K562 (cell line): Measurements from ENCODE around the gene PPP4R3A.

Experiments
- ATF1 ChIP-seq, 2 experiments: fragments of 450-650 bp in 1 of 2; IDR thresholded peaks; 2 replicates each; pipeline ENCODE4 v1.6.1; 2016; ENCODE audit warnings: missing compliant biosample characterization in 1 of 2, missing genetic modification characterization in 1 of 2
- E2F3 ChIP-seq: fragments of 250-450 bp; sonication (Bioruptor Pico); IDR thresholded peaks from 2 replicates; pipeline ENCODE4 v1.4.0; 2020; ENCODE audit warnings: mild to moderate bottlenecking
- EP300 ChIP-seq: IDR thresholded peaks from 2 replicates; pipeline ENCODE4 v1.6.1; 2012; ENCODE audit warnings: low read length, improper control_type of control experiment
- FOXA1 ChIP-seq: fragments of 450-650 bp; IDR thresholded peaks from 2 replicates; pipeline ENCODE4 v1.6.1; 2016; ENCODE audit warnings: mild to moderate bottlenecking, borderline replicate concordance
- HLTF ChIP-seq: fragments of 450-650 bp; IDR thresholded peaks from 2 replicates; pipeline ENCODE4 v1.6.1; 2016
- KDM1A ChIP-seq, 2 experiments: fragments of 450-650 bp; IDR thresholded peaks; 2 replicates each; pipeline ENCODE4 v1.6.1; 2016; ENCODE audit warnings: mild to moderate bottlenecking in 2 of 2
- NR2C2 ChIP-seq, 2 experiments: fragments of 200-800 bp in 1 of 2; sonication (Bioruptor generic) in 1 of 2; sonication (generic) in 1 of 2; formaldehyde crosslinking in 1 of 2; IDR thresholded peaks; 2 replicates each; pipeline versions ENCODE4 v1.6.1 to v1.8.0; 2016 to 2022; ENCODE audit warnings: mild to moderate bottlenecking in 1 of 2, missing compliant biosample characterization in 1 of 2, missing genetic modification characterization in 1 of 2, missing genetic modification reagents in 1 of 2
- POLR2A ChIP-seq: fragments of 450-650 bp; conservative IDR thresholded peaks from 2 replicates; pipeline ENCODE4 v1.6.1; 2016
- POLR2AphosphoS5 ChIP-seq: IDR thresholded peaks from 2 replicates; pipeline ENCODE4 v1.6.1; 2011; ENCODE audit warnings: mild to moderate bottlenecking, low read depth, low read length, moderate library complexity; ENCODE audit not compliant: control insufficient read depth, insufficient read depth
- SOX6 ChIP-seq: fragments of 450-650 bp; IDR thresholded peaks from 2 replicates; pipeline ENCODE4 v1.6.1; 2014; ENCODE audit warnings: mild to moderate bottlenecking
- ZNF140 ChIP-seq: fragments of 250-450 bp; sonication (Bioruptor Pico); IDR thresholded peaks from 2 replicates; pipeline ENCODE4 v1.8.0; 2021; ENCODE audit warnings: moderate library complexity, mild to moderate bottlenecking, inconsistent platforms
- ZNF24 ChIP-seq: fragments of 450-650 bp; IDR thresholded peaks from 2 replicates; pipeline ENCODE4 v1.6.1; 2016
- TF ChIP-seq, protein P1 (sequence below): fragments of 450-650 bp; formaldehyde crosslinking; IDR thresholded peaks from 2 replicates; pipeline ENCODE4 v1.4.0; 2022; ENCODE audit warnings: mild to moderate bottlenecking, moderate library complexity
- TF ChIP-seq, protein P2 (sequence below): sonication (generic); formaldehyde crosslinking; IDR thresholded peaks from 2 replicates; pipeline ENCODE4 v1.5.0; 2020; ENCODE audit warnings: missing genetic modification reagents

DNA sequence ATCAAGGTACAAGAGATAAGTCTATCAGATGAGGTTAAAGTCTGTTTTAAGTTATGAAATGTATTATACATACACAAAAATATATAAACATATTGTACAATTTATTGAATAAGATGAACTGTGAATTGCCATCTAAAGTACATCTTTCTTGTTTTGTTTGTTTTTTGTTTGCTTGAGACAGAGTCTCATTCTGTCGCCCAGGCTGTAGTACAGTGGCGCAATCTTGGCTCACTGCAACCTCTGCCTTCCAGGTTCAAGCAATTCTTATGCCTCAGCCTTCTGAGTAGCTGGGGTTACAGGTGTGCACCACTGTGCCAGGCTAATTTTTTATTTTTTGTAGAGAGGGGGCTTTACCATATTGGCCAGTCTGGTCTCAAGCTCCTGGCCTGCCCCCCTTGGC is 10.0 kb upstream of the PPP4R3A start:
- TF ChIP-seq FOXA1 (no peak), NR2C2 (CRISPR knock-in tag; IDR thresholded peaks at IDR 0.05) (no peak), NR2C2 (tag; IDR thresholded peaks at IDR 0.05) (no peak), EP300 (no peak), SOX6 (no peak), HLTF (no peak), ATF1 (CRISPR knock-in tag; IDR thresholded peaks at IDR 0.05) (no peak), ATF1 (tag; IDR thresholded peaks at IDR 0.05) (no peak), E2F3 (no peak), ZNF24 (no peak), POLR2AphosphoS5 (no peak), ZNF140 (CRISPR knock-in tag) (no peak), KDM1A (IDR thresholded peaks at IDR 0.05) (no peak), POLR2A (no peak)
- TF ChIP-seq, protein P1, sequence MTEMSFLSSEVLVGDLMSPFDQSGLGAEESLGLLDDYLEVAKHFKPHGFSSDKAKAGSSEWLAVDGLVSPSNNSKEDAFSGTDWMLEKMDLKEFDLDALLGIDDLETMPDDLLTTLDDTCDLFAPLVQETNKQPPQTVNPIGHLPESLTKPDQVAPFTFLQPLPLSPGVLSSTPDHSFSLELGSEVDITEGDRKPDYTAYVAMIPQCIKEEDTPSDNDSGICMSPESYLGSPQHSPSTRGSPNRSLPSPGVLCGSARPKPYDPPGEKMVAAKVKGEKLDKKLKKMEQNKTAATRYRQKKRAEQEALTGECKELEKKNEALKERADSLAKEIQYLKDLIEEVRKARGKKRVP: no peak
- TF ChIP-seq, protein P2, sequence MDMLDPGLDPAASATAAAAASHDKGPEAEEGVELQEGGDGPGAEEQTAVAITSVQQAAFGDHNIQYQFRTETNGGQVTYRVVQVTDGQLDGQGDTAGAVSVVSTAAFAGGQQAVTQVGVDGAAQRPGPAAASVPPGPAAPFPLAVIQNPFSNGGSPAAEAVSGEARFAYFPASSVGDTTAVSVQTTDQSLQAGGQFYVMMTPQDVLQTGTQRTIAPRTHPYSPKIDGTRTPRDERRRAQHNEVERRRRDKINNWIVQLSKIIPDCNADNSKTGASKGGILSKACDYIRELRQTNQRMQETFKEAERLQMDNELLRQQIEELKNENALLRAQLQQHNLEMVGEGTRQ (CRISPR knock-in tag): no peak
